WTC11 (cell line): ENCODE data around the gene CFAP77. TPM values are rescaled to one million over a fixed set of nuclear protein-coding genes. Genes with fewer than 3 reads are reported as not detected.

ENCODE experiments used
- ATAC-seq: fragments of 200-7000 bp; cut with Tn5 transposase; 2 replicates; pipeline ENCODE4 v1.10.0; 2021; ENCODE audit warnings: mild to moderate bottlenecking, moderate library complexity
- CTCF ChIA-PET: fragments of 300-600 bp; sonication (Branson Sonifier 250); formaldehyde crosslinking; loops from one replicate; lab custom pipeline; 2021; ENCODE audit warnings: antibody characterized with exemption; lab: Charles Lee
- POLR2A ChIA-PET: fragments of 350-600 bp; sonication (Branson Sonifier 250); formaldehyde crosslinking; loops from one replicate; lab custom pipeline; 2021; ENCODE audit warnings: antibody characterized with exemption; lab: Charles Lee
- DNase-seq: peaks from one replicate; pipeline ENCODE4 v3.0.0; 2021; ENCODE audit warnings: low spot score
- H3K27ac Mint-ChIP-seq: 2 replicates; pipeline ENCODE4 v1.8.0; 2021; ENCODE audit warnings: mixed read lengths
- H3K27me3 Mint-ChIP-seq: 2 replicates; pipeline ENCODE4 v1.8.0; 2021; ENCODE audit warnings: low read depth, mild to moderate bottlenecking, moderate library complexity, mixed read lengths
- H3K36me3 Mint-ChIP-seq: 2 replicates; pipeline ENCODE4 v1.8.0; 2021; ENCODE audit warnings: mixed read lengths
- H3K4me1 Mint-ChIP-seq: 2 replicates; pipeline ENCODE4 v1.8.0; 2022; ENCODE audit warnings: mixed read lengths
- H3K4me3 Mint-ChIP-seq: 2 replicates; pipeline ENCODE4 v1.8.0; 2021; ENCODE audit warnings: mild to moderate bottlenecking, moderate library complexity, mixed read lengths
- H3K9me3 Mint-ChIP-seq: 2 replicates; pipeline ENCODE4 v1.8.0; 2021; ENCODE audit warnings: mixed read lengths
- CBFB ChIP-seq: sonication (generic); formaldehyde crosslinking; IDR thresholded peaks from 2 replicates; pipeline ENCODE4 v1.8.1; 2022; ENCODE audit warnings: mild to moderate bottlenecking, low read depth, missing genetic modification reagents
- CREM ChIP-seq: sonication (generic); formaldehyde crosslinking; IDR thresholded peaks from 2 replicates; pipeline ENCODE4 v1.8.1; 2022; ENCODE audit warnings: mild to moderate bottlenecking, missing genetic modification reagents, moderate library complexity
- EMX1 ChIP-seq: fragments of 250-450 bp; sonication (Bioruptor Pico); IDR thresholded peaks from 2 replicates; pipeline ENCODE4 v1.8.0; 2021; ENCODE audit warnings: mild to moderate bottlenecking
- ETV6 ChIP-seq: sonication (generic); formaldehyde crosslinking; IDR thresholded peaks from 2 replicates; pipeline ENCODE4 v1.8.1; 2022; ENCODE audit warnings: mild to moderate bottlenecking, missing genetic modification reagents
- FOXK1 ChIP-seq: sonication (generic); formaldehyde crosslinking; IDR thresholded peaks from 2 replicates; pipeline ENCODE4 v1.8.0; 2022; ENCODE audit warnings: mild to moderate bottlenecking, moderate library complexity, missing genetic modification reagents
- NFE2L1 ChIP-seq: sonication (generic); formaldehyde crosslinking; IDR thresholded peaks from 2 replicates; pipeline ENCODE4 v1.8.1; 2023; ENCODE audit warnings: missing genetic modification reagents
- NR2C2 ChIP-seq: sonication (generic); formaldehyde crosslinking; IDR thresholded peaks from 2 replicates; pipeline ENCODE4 v1.8.0; 2022; ENCODE audit warnings: mild to moderate bottlenecking, missing genetic modification reagents
- SP1 ChIP-seq: sonication (generic); formaldehyde crosslinking; conservative IDR thresholded peaks from 2 replicates; pipeline ENCODE4 v1.8.1; 2022; ENCODE audit warnings: missing genetic modification reagents
- ZNF396 ChIP-seq: fragments of 250-450 bp; sonication (Bioruptor Pico); IDR thresholded peaks from 2 replicates; pipeline ENCODE4 v1.8.0; 2021; ENCODE audit warnings: mild to moderate bottlenecking, moderate library complexity, borderline replicate concordance
- total RNA-seq: library from RNA; stranded (reverse); gene quantifications from 3 replicates; pipeline ENCODE4 v1.2.3, GENCODE V29; 2021
- TF ChIP-seq, protein P1 (sequence below): fragments of 250-450 bp; sonication (Bioruptor Pico); conservative IDR thresholded peaks from 2 replicates; pipeline ENCODE4 v1.9.0; 2021; ENCODE audit warnings: mild to moderate bottlenecking
- TF ChIP-seq, protein P2 (sequence below): sonication (generic); formaldehyde crosslinking; IDR thresholded peaks from 2 replicates; pipeline ENCODE4 v1.8.0; 2022; ENCODE audit warnings: mild to moderate bottlenecking, missing genetic modification reagents
- TF ChIP-seq, protein P3 (sequence below): sonication (generic); formaldehyde crosslinking; IDR thresholded peaks from 2 replicates; pipeline ENCODE4 v1.8.1; 2022; ENCODE audit warnings: mild to moderate bottlenecking, moderate library complexity, missing genetic modification reagents
- TF ChIP-seq, protein P4 (sequence below): sonication (generic); formaldehyde crosslinking; IDR thresholded peaks from 2 replicates; pipeline ENCODE4 v1.8.0; 2022; ENCODE audit warnings: mild to moderate bottlenecking, missing genetic modification reagents
- TF ChIP-seq, protein P5 (sequence below): sonication (generic); formaldehyde crosslinking; IDR thresholded peaks from 2 replicates; pipeline ENCODE4 v1.8.1; 2022; ENCODE audit warnings: mild to moderate bottlenecking, missing genetic modification reagents, moderate library complexity, borderline replicate concordance
- TF ChIP-seq, protein P6 (sequence below): sonication (generic); formaldehyde crosslinking; conservative IDR thresholded peaks from 2 replicates; pipeline ENCODE4 v1.8.1; 2023; ENCODE audit warnings: mild to moderate bottlenecking, low read depth, missing genetic modification reagents, moderate library complexity

The CFAP77 gene
- total RNA-seq, 1 experiment from 2014 or later = 1.2 TPM

DNA sequence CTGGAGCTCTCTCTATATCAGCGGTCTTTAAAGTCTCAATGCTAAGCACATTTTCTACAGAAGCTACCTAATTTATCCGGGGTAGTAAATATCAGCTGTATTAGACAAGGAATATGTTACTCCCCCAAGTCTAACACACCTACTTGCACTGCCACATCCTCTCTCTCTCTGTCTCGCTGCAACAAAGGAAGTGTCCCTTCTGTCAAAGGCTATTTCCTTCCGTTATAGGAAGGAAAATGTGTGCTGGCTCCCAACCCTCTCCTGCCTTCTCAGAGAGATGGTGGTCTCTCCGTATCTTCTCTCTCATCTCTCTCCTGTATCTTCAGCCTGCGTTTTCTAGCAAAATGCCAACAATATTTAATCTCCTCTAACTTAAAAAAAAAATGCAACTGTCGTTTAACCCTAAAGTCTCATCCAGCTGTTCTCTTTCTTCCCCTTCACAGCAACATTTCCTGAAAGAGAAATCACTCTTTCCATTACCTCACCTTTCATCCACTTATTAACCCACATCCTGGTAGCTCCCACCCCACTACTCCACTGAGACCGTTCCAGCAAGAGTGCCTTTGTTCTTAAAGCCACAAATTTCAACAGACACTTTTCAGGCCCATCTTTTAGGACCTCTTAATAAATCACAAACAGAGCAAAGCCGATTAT is 5.7 kb upstream of the CFAP77 start:
- Mint-ChIP-seq H3K4me3 (peak overlapping the region; percentile 87; the same call in 1 of the 2 replicates), H3K27ac (no peak overlapping the region; the same call in 1 of the 2 replicates), H3K9me3 (no peaks in the 10 kb centered on the region), H3K4me1 (peaks cover 14% of the 10 kb centered on the region), H3K36me3 (peaks cover 27% of the 10 kb centered on the region), H3K27me3 (peaks cover 16% of the 10 kb centered on the region)
- ATAC-seq = no peak
- no peak for TF ChIP-seq CREM (CRISPR knock-in tag)
- TF ChIP-seq, protein P1, sequence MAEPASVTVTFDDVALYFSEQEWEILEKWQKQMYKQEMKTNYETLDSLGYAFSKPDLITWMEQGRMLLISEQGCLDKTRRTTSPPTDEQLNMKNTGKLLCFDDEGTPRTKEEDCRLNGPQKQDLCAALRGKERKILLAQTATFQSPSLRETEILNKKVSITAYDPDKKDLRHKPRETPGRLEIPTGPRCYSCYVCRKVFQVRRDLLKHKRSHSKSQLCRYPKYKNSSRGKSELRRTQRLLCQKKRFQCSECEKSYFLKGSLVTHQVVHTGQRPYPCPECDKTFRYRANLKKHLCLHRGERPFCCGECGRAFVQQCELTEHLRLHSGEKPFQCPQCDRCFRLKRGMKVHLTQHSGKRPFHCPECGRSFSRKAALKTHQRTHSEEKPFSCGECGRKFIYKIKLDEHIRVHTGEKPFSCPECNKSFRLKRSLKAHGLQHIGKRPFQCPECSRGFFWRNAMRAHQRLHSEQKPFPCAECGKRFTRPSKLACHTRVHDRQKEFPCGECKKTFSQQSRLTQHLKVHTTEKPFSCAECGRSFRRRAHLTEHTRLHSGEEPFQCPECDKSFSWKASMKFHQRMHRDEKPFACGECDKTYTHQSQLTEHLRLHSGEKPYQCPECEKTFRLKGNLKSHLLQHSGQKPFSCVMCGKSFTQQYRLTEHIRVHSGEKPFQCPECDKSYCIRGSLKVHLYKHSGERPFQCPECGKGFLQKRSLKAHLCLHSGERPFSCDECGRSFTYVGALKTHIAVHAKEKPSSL = no peak
- TF ChIP-seq, protein P2, sequence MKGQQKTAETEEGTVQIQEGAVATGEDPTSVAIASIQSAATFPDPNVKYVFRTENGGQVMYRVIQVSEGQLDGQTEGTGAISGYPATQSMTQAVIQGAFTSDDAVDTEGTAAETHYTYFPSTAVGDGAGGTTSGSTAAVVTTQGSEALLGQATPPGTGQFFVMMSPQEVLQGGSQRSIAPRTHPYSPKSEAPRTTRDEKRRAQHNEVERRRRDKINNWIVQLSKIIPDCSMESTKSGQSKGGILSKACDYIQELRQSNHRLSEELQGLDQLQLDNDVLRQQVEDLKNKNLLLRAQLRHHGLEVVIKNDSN (CRISPR knock-in tag) = no peak
- TF ChIP-seq, protein P3, sequence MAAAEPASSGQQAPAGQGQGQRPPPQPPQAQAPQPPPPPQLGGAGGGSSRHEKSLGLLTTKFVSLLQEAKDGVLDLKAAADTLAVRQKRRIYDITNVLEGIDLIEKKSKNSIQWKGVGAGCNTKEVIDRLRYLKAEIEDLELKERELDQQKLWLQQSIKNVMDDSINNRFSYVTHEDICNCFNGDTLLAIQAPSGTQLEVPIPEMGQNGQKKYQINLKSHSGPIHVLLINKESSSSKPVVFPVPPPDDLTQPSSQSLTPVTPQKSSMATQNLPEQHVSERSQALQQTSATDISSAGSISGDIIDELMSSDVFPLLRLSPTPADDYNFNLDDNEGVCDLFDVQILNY = no peak
- TF ChIP-seq NFE2L1 (CRISPR knock-in tag) = no peak
- TF ChIP-seq EMX1 = no peak
- no peak for TF ChIP-seq SP1 (CRISPR knock-in tag)
- TF ChIP-seq, protein P4, sequence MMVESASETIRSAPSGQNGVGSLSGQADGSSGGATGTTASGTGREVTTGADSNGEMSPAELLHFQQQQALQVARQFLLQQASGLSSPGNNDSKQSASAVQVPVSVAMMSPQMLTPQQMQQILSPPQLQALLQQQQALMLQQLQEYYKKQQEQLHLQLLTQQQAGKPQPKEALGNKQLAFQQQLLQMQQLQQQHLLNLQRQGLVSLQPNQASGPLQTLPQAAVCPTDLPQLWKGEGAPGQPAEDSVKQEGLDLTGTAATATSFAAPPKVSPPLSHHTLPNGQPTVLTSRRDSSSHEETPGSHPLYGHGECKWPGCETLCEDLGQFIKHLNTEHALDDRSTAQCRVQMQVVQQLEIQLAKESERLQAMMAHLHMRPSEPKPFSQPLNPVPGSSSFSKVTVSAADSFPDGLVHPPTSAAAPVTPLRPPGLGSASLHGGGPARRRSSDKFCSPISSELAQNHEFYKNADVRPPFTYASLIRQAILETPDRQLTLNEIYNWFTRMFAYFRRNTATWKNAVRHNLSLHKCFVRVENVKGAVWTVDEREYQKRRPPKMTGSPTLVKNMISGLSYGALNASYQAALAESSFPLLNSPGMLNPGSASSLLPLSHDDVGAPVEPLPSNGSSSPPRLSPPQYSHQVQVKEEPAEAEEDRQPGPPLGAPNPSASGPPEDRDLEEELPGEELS (CRISPR knock-in tag) = no peak
- TF ChIP-seq CBFB (CRISPR knock-in tag) = no peak
- TF ChIP-seq, protein P5, sequence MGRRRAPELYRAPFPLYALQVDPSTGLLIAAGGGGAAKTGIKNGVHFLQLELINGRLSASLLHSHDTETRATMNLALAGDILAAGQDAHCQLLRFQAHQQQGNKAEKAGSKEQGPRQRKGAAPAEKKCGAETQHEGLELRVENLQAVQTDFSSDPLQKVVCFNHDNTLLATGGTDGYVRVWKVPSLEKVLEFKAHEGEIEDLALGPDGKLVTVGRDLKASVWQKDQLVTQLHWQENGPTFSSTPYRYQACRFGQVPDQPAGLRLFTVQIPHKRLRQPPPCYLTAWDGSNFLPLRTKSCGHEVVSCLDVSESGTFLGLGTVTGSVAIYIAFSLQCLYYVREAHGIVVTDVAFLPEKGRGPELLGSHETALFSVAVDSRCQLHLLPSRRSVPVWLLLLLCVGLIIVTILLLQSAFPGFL (CRISPR knock-in tag) = no peak
- TF ChIP-seq ZNF396 (CRISPR knock-in tag) = no peak
- ChIA-PET CTCF (no interaction called here), POLR2A (no interaction called here)
- no peak for DNase-seq

DNA sequence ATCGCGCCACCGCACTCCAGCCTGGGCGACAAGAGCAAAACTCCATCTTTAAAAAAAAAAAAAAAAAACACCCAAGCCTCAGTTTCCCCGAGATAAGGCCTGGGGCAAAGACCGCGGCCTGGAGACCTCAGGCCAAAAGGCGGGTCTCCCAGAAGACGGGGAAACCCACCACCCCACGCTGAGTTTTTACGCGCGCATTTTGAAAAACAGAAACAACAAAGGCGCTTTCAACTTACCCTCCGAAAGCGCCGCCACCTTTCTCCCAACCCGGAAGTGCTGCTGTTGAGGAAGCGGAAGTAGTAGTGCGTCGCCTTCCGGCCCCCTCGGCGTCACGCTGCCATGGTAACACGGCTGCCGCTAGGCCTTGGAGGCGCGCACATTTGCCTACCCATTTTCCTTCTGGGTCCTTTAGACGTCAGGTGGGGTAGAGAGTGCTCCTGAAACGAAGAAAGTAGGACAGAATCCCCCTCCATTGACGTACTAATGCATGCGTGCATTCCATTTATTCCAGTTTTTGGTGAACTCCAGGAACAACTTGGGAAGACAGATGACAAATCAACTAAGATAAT is 3.4 kb upstream of the CFAP77 start, which contains the start of gene TTF1:
Gene TTF1, minus strand, starts transcription at position 287 of the 569 bp plus-strand sequence. CDS start 4,019 bp downstream, outside the sequence.
- ChIA-PET CTCF (no interaction called here), POLR2A (no interaction called here)
- H3K27ac Mint-ChIP-seq = peak within 1 kb of the TSS; percentile 67; the same call in 1 of the 2 replicates

More for the DNA sequence above, 3.4 kb upstream of the CFAP77 start, which contains the start of gene TTF1:
- Mint-ChIP-seq H3K4me3 (peak within 1 kb of the TSS; percentile 87), H3K36me3 (peaks cover 10% of the 10 kb centered on the region), H3K4me1 (peaks cover 27% of the 10 kb centered on the region), H3K9me3 (no peaks in the 10 kb centered on the region), H3K27me3 (peaks cover 27% of the 10 kb centered on the region)
- TF ChIP-seq, protein P3 = peak; percentile 29; the same call in 1 of the 2 replicates
- peak; percentile 77 for TF ChIP-seq FOXK1 (CRISPR knock-in tag)
- TF ChIP-seq, protein P6, sequence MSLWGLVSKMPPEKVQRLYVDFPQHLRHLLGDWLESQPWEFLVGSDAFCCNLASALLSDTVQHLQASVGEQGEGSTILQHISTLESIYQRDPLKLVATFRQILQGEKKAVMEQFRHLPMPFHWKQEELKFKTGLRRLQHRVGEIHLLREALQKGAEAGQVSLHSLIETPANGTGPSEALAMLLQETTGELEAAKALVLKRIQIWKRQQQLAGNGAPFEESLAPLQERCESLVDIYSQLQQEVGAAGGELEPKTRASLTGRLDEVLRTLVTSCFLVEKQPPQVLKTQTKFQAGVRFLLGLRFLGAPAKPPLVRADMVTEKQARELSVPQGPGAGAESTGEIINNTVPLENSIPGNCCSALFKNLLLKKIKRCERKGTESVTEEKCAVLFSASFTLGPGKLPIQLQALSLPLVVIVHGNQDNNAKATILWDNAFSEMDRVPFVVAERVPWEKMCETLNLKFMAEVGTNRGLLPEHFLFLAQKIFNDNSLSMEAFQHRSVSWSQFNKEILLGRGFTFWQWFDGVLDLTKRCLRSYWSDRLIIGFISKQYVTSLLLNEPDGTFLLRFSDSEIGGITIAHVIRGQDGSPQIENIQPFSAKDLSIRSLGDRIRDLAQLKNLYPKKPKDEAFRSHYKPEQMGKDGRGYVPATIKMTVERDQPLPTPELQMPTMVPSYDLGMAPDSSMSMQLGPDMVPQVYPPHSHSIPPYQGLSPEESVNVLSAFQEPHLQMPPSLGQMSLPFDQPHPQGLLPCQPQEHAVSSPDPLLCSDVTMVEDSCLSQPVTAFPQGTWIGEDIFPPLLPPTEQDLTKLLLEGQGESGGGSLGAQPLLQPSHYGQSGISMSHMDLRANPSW (CRISPR knock-in tag) = no peak
- TF ChIP-seq CREM (CRISPR knock-in tag) = 0 out of 2 replicates have a peak, but pooled peaks have one; percentile 55
- peak; percentile 38; the same call in 1 of the 2 replicates for TF ChIP-seq NR2C2 (CRISPR knock-in tag)
- TF ChIP-seq ETV6 (CRISPR knock-in tag) = peak; percentile 72; the same call in 1 of the 2 replicates
- peak; percentile 90 for DNase-seq
- ATAC-seq = peak; percentile 62
